Upper lobe of right lung (tissue), 1 donor: ENCODE data around the gene GALNT12. TPM values are rescaled to one million over a fixed set of nuclear protein-coding genes. Genes with fewer than 3 reads are reported as not detected.
A peak's percentile ranks its signal among the peaks of the same experiment; 100 is the strongest.

Experiments used
- ATAC-seq: fragments of 200-7000 bp; cut with Tn5 transposase; one replicate; pipeline ENCODE4 v1.9.1; 2020; ENCODE audit warnings: mild to moderate bottlenecking, moderate library complexity
- DNase-seq: peaks from one replicate; pipeline ENCODE4 v3.0.0-alpha.2; 2020
- H3K27ac ChIP-seq: fragments of 200-600 bp; one replicate; pipeline ENCODE4 v1.8.0; 2022
- H3K27me3 ChIP-seq: fragments of 200-600 bp; one replicate; pipeline ENCODE4 v1.8.0; 2022; ENCODE audit warnings: mild to moderate bottlenecking
- H3K36me3 ChIP-seq: fragments of 200-600 bp; one replicate; pipeline ENCODE4 v1.8.0; 2022
- H3K4me1 ChIP-seq: fragments of 200-600 bp; one replicate; pipeline ENCODE4 v1.8.0; 2022
- H3K4me3 ChIP-seq: fragments of 200-600 bp; one replicate; pipeline ENCODE4 v1.8.0; 2022; ENCODE audit warnings: mild to moderate bottlenecking
- H3K9me3 ChIP-seq: fragments of 200-600 bp; one replicate; pipeline ENCODE4 v1.8.0; 2022
- CTCF ChIP-seq: fragments of 200-600 bp; IDR thresholded peaks from one replicate; pipeline ENCODE4 v1.8.0; 2022; ENCODE audit warnings: antibody characterized with exemption
- intact Hi-C: fragments of 100-400 bp; cut with DNase I; formaldehyde crosslinking; loops from one replicate; pipeline ENCODE4 v1.11.0; 2022
- total RNA-seq: library from RNA; stranded (reverse); fragmentation: NEBNext Ultra II Directional; extraction: Animal tissue kit (Norgen Biotek cat#: 25700); gene quantifications from one replicate; pipeline ENCODE4 v1.2.1, GENCODE V29; 2021
- donor health status: DM: no; HTN: yes; CAD: no; lungs with severe emphysema.

The GALNT12 gene
- total RNA-seq, 1 donor from 2014 or later: 28.3 TPM

GRCh38 chr9:98772364-98773155 lies 34.9 kb upstream of the GALNT12 start:
- DNase-seq (no peak), ATAC-seq (no peak)
- H3K27ac ChIP-seq: no peak overlapping the region
- intact Hi-C loops: loop anchor here (5.0 kb wide), 1 partner anchor 460 kb away; no protein-coding TSS in a partner anchor
- H3K27me3 ChIP-seq: no peaks in the 10 kb centered on the region
- no peak for TF ChIP-seq CTCF
- H3K4me3 ChIP-seq: no peak overlapping the region
- peaks cover 41% of the 10 kb centered on the region for H3K36me3 ChIP-seq
- H3K4me1 ChIP-seq: no peaks in the 10 kb centered on the region
- H3K9me3 ChIP-seq: no peaks in the 10 kb centered on the region

GRCh38 chr9:98773721-98774120 lies 33.7 kb upstream of the GALNT12 start:
- peaks cover 33% of the 10 kb centered on the region for H3K36me3 ChIP-seq
- no peak for TF ChIP-seq CTCF
- no peak overlapping the region for H3K4me3 ChIP-seq
- ATAC-seq (no peak), DNase-seq (no peak)
- no peaks in the 10 kb centered on the region for H3K27me3 ChIP-seq
- H3K9me3 ChIP-seq: no peaks in the 10 kb centered on the region
- no peak overlapping the region for H3K27ac ChIP-seq
- H3K4me1 ChIP-seq: peaks cover 2% of the 10 kb centered on the region
- intact Hi-C loops: loop anchor here (5.0 kb wide), 1 partner anchor 461 kb away; no protein-coding TSS in a partner anchor

GRCh38 chr9:98774746-98775145 lies 32.7 kb upstream of the GALNT12 start:
- TF ChIP-seq CTCF: peak; percentile 40
- peak; percentile 48 for ATAC-seq
- intact Hi-C loops: loop anchor here (5.0 kb wide), 1 partner anchor 462 kb away; no protein-coding TSS in a partner anchor
- DNase-seq: no peak
- no peaks in the 10 kb centered on the region for H3K27me3 ChIP-seq
- peaks cover 33% of the 10 kb centered on the region for H3K36me3 ChIP-seq
- peaks cover 7% of the 10 kb centered on the region for H3K4me1 ChIP-seq
- no peaks in the 10 kb centered on the region for H3K9me3 ChIP-seq
- H3K27ac ChIP-seq: no peak overlapping the region
- no peak overlapping the region for H3K4me3 ChIP-seq

GRCh38 chr9:98775831-98776441 lies 31.5 kb upstream of the GALNT12 start:
- no peak for DNase-seq
- no peak overlapping the region for H3K4me3 ChIP-seq
- peak; percentile 65 for TF ChIP-seq CTCF
- H3K27me3 ChIP-seq: no peaks in the 10 kb centered on the region
- no peak overlapping the region for H3K27ac ChIP-seq
- intact Hi-C loops: no loop called here
- peaks cover 7% of the 10 kb centered on the region for H3K4me1 ChIP-seq
- H3K36me3 ChIP-seq: peaks cover 28% of the 10 kb centered on the region
- peak; percentile 54 for ATAC-seq
- no peaks in the 10 kb centered on the region for H3K9me3 ChIP-seq

- H3K36me3 ChIP-seq: peaks cover 13% of the 10 kb centered on the region
- H3K27me3 ChIP-seq: no peaks in the 10 kb centered on the region
- no peak overlapping the region for H3K27ac ChIP-seq
- ATAC-seq: no peak
- H3K4me3 ChIP-seq: no peak overlapping the region
- peaks cover 7% of the 10 kb centered on the region for H3K4me1 ChIP-seq
- no peaks in the 10 kb centered on the region for H3K9me3 ChIP-seq
- no peak for DNase-seq
- no peak for TF ChIP-seq CTCF
- intact Hi-C loops: no loop called here
Observed at GRCh38 chr9:98777618-98778017, 29.9 kb upstream of the GALNT12 start.
